GM10847 (cell line): ENCODE measurements around the gene FECH.

Experiments
- POLR2A ChIP-seq: IDR thresholded peaks from 2 replicates; pipeline ENCODE4 v1.6.1; 2011; ENCODE audit not compliant: insufficient read length; ENCODE audit errors: extremely low read depth

The FECH gene, protein sequence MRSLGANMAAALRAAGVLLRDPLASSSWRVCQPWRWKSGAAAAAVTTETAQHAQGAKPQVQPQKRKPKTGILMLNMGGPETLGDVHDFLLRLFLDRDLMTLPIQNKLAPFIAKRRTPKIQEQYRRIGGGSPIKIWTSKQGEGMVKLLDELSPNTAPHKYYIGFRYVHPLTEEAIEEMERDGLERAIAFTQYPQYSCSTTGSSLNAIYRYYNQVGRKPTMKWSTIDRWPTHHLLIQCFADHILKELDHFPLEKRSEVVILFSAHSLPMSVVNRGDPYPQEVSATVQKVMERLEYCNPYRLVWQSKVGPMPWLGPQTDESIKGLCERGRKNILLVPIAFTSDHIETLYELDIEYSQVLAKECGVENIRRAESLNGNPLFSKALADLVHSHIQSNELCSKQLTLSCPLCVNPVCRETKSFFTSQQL

GRCh38 chr18:57586251-57587049 is at the start of gene FECH:
TSS of gene FECH (minus strand) at chr18:57586702. CDS start at chr18:57586620, 82 bp downstream.
- TF ChIP-seq POLR2A = peak; percentile 69

GRCh38 chr18:57635003-57635822 is 48.7 kb upstream of the FECH start:
- TF ChIP-seq POLR2A = no peak

DNA sequence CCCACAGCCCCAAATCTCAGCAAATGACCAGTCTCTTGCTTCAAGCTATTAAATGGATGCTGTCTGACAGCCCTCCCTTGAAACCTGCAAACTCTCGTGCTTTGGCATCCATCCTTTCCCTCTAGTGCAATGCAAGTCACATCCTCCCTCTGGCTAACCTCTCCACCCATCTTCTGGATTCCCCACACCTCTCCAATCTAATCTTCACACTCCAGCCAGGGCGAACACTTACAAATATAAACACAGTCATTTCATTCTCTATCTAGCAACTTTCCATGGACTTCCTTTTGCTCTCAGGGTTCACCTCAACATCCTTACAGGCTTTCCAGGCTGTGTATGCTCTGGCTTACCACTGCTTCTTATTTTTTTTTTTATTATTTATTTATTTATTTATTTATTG is 45.2 kb upstream of the FECH start:
- TF ChIP-seq POLR2A = no peak

DNA sequence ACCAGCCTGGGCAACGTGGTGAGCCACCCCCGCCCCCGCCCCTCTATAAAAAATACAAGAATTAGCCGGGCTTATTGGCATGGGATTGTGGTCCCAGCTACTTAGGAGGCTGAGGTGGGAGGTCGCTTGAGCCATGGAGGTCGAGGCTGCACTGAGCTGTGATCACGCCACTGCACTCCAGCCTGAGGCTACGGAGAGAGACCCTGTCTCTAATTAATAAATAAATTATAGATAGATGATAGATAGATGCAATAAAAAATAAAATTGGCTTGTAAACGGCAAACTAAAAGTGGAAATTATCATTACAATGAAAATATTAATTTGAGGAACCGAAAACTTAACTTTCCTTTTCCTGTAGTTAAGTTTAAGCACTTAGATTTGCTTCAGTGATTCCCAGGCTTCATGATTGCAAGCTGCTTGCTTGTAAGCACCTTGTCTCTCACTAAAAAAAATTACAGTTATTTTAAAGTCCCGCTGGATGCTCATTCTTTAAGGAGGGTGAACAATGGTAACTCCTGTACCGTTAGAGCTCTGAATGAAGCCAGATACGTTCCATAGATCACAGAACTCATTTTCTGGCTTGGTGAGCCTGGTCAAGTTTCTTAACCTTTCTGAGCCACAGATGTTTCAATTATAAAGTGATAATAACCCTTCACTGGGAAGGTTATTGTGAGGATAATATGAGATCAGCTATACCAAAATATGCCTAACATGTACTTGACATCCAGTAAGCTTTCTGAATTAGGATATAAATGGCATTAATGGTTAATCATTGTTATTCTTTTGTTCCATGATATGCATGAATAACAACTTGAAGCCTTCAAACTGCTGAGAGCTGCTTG is 44.5 kb upstream of the FECH start:
- TF ChIP-seq POLR2A = no peak

- peak; percentile 37 for TF ChIP-seq POLR2A
Measured at GRCh38 chr18:57630002-57630753, 43.7 kb upstream of the FECH start.

GRCh38 chr18:57629422-57629821 is 42.9 kb upstream of the FECH start:
- no peak for TF ChIP-seq POLR2A

DNA sequence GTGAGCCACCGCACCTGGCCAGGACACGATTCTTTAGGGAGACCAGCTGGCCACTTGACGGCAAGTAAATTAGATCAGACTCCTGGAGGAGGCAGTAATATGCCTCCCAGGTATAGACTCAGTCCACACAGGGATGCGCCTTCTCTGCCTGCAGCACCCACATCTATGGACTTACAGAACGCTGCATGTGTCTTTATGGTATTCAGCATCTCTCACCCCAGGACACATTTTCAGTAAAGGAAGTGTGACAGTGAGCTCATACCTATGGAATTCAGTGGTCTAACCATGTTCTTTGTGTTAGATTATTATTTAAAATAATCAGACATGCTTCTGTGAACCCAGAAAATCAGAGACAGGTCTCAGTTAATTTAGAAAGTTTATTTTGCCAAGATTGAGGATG is 41.0 kb upstream of the FECH start:
- no peak for TF ChIP-seq POLR2A

DNA sequence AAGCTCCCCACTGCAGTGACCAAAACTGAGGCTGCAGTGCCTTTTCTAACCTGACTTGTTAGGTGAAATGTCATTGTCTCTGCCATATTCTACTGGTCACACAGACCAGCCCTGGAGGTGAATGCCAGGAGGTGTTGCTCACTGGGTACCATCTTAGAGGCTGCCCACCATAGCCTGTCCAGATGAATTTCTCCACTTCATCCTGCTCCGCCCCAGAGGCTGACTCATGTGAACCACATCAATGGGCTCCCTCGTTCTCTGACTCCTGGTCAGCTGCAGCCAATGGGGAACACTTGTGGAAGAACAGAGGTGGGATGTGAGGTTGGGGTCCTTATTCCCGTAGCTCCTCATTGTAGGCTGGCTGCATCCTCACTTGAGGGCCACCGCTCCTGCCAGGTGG is 38.5 kb upstream of the FECH start:
- TF ChIP-seq POLR2A = no peak

- TF ChIP-seq POLR2A = no peak
Measured at GRCh38 chr18:57621246-57621604, 34.7 kb upstream of the FECH start.

DNA sequence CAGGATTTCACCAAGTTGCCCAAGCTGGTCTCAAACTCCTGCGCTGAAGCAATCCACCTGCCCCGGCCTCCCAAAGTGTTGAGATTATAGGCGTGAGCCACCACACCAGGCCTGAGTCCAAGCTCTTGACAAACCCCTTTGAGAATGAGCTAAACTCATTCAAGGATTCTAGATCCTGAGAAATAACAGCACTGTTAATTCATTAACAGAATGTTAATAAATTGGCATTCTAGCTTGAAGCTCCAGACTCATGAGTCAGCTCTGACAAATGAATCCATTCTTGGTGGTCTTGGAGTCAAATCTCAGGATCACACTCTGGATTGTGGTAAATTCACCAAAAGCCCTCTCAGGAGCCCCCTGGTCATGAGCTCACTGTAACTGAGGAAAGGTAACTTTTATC is 33.4 kb upstream of the FECH start:
- TF ChIP-seq POLR2A = no peak

DNA sequence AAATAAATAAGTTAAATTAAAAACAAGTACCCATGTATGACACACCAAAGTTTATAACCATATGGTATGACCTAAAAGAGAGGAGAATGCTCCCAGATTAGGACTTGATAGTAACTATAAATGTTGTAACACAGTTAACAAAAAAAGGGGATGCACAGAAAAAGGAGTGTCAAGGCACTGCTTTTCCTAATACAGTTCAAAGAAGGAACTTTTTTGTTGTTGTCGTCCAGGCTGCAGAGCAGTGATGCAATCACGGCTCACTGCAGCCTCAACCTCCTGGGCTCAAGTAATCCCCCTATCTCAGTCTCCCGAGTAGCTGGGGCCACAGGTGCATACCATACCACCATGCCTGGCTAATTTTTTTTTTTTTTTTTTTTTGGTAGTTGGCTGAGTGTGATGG is 32.4 kb upstream of the FECH start:
- no peak for TF ChIP-seq POLR2A

DNA sequence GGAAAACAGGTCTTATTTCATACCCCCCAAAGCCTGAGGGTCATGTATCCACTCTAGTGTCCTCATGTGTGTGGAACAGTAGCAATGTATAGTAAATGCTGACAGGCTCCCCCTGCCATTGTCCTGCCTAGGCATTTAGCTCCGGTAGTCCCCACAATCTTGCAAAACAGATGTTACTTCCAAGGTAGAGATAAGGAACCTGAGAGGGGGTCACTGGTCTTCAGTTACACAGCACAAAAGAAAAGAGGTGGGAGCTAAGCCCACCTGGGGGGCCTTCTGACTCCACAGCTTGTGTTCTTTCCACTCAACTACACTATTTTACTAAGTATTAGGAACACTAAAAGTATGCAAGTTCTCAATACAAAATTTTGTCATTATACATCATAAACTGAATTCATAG is 17.4 kb upstream of the FECH start:
- TF ChIP-seq POLR2A = no peak

DNA sequence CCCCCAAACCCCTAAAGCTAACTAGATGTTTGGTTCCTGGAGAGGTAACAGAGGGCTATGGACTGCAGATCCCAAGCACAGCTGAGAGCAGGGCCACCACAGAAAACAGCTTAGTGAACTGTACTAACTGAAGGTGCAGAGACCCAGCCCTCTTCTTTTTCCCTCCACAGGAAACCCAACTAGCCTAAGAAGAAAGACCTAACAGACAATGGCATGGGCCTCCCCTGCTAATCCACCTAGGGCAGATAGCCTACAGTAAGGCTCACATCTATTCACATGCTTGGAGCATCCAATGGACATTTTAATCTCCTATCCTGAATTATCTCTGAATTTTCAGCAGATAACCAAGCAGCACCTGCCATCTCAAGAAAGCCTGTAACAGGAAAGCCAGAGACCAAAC is 8.8 kb upstream of the FECH start:
- no peak for TF ChIP-seq POLR2A

GRCh38 chr18:57589161-57589560 is 2.7 kb upstream of the FECH start:
- TF ChIP-seq POLR2A = no peak
